ENCODE data around the gene HSF2BP. TPM values are rescaled to one million over a fixed set of nuclear protein-coding genes. Genes with fewer than 3 reads are reported as not detected.
"Not testable (repeated sequence)": the region's sequence is repeated elsewhere in the genome, so short reads cannot be mapped to it uniquely, and the experiment has no call there.

The HSF2BP gene
- total RNA-seq, 1 donor from 2014 or later: 0.20 TPM

DNA sequence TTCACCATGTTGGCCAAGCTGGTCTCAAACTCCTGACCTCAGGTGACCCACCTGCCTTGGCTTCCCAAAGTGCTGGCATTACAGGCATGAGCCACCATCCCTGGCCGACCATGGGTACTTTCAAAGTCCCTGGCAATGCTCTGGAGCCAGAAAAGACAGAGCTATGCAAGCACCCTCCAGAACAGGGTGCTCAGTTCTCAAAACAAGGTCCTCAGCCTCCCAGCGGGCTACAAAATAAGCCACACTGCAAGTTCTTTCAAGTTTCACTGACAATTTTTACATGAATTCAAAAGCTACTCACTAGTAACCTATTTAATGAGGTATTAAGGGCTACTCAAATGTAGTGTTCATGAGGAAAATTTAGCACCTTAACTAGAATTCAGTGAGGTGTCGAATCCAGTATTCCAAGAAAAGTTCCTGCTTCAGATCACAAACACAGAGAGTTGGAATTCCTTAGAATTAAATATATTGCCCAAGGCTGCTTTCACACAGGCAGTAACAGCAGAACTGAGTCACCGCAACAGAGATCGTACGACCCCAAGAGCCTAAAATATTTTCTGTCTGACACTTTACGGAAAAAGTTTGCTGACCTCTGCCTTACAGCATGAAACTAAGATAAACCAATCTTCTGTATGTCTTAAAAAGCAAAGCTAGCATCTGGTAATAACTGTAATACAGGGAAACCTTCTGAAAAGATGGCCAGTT, 60.7 kb downstream of the HSF2BP start:
- no peak for DNase-seq (ENCODE audit: low read depth in 2 of 2)

DNA sequence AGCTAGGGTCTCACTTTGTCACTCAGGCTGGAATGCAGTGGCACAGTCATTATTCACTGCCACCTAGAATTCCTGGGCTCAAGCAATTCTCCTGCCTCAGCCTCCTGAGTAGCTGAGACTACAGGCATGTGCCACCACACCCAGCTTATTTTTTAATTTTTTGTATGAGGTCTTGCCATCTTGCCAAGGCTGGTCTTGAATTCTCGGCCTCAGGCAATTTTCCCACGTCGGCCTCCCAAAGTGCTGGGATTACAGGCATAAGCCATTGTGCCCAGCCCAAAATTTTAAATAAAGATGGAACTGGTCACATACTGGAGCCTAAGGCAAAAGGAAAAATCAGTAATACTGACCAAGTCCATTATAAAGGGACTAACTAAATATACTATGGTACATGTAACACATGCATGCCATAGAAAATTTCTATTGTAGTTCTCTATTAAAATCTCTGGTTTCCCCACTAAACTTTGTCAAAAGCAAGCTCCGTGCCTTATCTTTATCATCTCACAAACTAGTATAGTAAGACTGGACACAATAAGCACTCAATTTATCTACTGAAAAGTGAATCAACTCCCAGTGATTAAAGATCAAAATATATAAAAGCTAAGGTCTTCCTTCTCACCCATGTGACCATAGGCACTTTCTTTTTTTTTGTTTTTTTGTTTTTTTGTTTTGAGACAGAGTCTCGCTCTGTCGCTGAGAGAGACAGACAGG, 61.6 kb downstream of the HSF2BP start:
- no peak for DNase-seq (ENCODE audit: low read depth in 2 of 2)

DNA sequence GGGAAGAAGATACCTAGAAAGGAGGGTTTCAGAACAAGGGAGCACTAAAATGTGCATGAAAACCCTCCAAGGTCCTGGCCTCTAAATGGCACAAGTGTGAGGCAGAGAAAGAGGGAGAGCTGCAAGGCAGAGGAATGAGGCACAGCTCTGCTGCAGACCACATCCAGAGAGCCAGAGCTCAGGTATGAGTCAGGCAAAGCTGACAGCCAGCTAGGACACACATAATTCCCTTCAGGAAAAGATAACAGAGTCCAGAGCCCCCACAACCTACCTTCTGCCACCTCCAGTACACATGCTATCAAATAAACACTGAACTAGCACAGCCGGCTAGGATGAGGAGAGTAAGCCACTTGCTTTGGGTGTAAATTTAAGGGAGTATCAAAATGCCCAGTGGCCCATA, 62.2 kb downstream of the HSF2BP start:
- DNase-seq (ENCODE audit: low read depth in 2 of 2): peak in 1 of 2 donors; percentile 52

DNA sequence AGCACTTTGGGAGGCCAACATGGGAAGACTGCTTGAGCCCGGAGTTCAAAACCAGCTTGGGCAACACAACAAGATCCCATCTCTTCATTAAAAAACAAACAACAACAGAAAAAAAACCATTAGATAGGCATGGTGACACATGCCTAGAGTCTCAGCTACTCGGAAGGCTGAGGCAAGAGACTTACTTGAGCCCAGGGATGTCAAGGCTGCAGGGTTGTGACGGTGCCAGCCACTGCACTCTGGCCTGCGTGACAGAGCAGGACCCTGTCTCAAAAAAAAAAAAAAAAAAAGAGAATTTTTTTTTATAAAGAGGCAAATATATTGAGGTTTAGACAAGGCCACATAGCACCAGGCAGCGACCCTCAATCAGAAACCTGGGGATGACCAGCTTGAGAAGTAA, 62.7 kb downstream of the HSF2BP start:
- no peak for DNase-seq (ENCODE audit: low read depth in 2 of 2)

DNA sequence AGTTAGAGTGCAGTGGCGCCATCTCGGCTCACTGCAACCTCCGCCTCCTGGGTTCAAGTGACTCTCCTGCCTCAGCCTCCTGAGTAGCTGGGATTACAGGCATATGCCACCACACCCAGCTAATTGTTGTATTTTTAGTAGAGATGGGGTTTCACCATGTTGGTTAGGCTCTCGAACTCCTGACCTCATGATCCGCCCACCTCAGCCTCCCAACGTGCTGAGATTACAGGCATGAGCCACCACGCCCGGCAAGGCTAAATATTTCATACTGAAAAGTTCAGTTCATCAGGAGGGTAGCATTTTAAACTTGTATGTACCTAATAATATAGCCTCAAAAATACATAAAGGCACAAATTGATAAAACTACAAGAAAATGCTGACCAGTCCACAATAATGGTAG, 63.5 kb downstream of the HSF2BP start:
- not testable (repeated sequence) for DNase-seq (ENCODE audit: low read depth in 2 of 2)

DNA sequence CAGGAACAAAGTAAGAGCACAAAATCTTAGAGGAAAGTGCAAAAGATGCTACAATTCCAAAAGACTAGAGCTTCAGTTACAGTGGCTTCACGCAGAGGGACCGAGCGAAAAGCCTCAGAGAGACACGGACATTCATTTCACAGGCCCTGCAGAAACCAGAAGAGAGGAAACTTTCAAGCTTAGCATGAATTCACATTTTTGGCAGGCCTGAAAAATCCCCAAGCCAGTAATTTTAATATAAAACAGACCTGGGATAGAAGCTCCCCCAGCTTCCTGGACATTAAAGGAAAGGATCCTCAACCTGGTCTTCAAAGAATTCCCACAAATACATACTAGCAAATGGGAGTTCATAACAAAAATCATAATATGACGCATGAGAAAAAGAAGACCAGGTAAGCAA, 66.2 kb downstream of the HSF2BP start:
- no peak for DNase-seq (ENCODE audit: low read depth in 2 of 2)

DNA sequence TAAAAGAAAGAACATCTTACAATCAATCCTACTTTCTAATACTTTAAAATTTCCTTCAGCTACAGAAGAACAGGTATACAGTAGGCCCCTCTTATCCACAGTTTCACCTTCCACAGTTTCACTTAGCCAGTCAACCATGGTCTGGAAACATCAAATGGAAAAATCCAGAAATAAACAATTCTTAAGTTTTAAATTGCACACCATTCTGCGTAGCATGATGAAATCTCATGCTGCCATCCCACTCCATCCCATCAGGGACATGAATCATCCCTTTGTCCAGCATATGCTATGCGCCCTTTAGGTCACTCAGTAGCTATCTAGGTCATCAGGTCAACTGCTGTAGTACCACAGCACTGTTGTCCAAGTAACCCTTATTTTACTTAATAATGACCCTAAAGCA, 67.7 kb downstream of the HSF2BP start:
- peak; percentile 83 to 86 for DNase-seq (ENCODE audit: low read depth in 2 of 2)

DNA sequence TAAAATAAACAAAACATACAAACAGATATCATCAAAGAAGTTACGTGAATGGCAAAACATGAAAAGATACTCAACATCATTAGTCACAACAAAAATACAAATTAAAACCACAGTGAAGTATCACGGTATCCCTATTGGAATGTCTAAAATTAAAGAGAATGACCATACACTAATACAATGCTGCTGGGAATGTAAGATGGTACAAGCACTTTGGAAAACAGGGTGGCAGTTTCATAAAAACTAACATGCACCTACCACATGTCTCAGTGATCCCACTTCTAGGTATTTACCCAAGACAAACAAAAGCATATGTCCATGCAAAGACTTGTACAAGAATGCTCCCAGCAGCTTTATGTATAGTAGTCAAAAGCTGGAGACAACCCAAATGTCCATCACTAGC, 69.1 kb downstream of the HSF2BP start:
- no peak for DNase-seq (ENCODE audit: low read depth in 2 of 2)

DNA sequence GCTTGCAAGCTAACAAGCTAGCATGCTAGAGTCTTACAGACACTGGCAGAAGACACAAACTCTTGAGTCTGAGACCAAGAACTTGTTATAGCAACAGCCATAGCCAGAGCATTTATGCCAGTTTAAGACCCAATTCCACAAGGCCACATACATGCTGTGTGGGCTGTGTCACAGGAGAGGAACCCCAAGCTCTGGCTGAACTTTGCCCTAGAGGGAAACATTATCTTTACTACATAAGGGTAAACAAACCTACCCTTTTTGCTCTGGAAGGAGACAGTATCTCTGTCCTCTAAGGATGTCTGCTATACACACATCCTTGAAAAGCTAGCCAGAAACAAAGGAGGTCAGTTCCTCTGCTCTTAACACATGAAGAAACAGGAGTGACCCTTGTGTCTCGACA, 70.3 kb downstream of the HSF2BP start:
- no peak for DNase-seq (ENCODE audit: low read depth in 2 of 2)

DNA sequence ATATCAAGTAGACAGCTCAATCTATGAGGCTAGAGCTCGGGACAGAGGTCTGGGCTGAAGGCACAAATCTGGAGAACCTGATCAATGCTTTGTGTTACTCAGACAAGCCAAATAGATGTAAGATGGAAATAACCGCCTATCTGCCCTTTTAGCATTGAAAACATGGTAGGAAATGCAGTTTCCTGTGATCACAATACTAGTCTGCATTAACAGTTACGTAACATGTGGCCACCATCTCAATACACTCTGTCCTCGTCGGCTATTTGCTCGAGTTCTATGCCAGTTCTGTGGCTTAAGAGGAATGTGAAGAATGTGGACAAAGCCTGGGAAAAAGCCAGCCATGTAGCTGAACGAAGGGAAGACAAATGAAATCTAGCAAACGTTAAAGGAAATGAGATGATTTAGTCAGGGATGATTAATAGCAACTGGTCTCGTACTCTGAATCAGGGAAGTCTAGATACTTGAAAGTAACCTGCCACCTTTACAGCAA, 73.3 kb downstream of the HSF2BP start:
- peak; percentile 98 to 100 for DNase-seq (ENCODE audit: low read depth in 2 of 2)

DNA sequence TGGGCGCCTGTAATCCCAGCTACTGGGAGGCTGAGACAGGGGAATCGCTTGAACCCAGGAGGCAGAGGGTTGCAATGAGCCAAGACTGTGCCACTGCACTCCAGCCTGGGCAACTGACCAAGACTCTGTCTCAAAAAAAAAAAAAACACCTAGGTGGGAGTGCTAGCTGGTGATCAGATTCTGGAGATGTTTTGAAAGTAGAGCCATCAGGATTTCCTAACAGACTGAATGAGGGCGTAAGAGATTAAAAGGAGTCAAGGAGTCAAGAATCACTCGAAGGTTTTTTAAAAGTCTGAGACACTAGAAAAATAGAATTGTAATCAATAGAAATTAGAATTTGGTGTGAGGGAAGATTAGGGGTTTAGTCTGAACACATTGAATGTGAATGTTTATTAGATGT, 73.8 kb downstream of the HSF2BP start:
- no peak for DNase-seq (ENCODE audit: low read depth in 2 of 2)

DNA sequence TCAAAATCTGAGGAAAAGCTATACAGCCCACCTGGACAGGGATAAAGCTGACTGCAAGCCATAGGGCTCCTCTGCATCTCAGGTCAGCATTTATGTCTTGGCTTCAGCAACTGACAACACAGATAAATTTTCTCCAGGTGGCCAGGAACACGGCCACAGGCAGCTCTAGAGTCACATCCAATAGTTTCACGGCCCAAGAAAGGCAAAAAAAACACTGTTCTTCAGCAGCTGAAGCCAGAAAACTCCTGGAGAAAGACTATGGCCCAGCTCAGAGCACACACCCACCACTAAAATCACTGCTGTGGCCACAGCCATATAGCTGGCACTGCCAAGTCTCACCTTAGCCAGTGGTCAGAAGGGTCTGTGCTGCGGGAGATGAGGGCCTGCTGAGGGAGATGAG, 77.8 kb downstream of the HSF2BP start:
- no peak for DNase-seq (ENCODE audit: low read depth in 2 of 2)

DNA sequence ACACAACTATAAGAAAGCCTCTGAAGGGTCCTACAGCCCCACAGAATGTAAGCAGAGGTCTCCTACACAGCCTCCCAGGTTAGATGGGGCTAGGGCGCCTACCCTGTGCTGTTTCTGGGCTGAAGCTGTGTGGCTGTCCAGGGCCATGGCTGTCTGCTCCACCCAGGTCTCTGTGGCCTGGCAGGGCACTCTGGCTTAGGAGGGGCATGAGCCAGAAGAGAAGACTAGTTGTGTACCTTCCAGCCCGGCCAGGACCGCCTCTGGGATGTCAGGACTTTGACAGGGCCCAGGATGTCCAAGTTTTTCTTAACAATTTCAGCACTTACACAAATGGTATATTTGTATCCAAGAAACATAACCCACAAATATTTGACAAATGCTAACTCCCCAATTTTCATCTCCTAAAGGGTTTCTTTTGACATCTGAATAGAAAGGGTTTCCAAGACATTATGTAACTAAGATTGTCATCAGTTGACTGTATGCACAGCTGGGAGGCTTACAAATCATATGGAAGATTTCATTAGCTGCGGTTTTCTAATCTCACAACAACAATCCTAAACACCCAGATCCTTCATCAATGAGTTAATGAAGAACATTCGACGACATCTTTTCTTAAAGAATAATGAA, 80.5 kb downstream of the HSF2BP start:
- DNase-seq (ENCODE audit: low read depth in 2 of 2): no peak

DNA sequence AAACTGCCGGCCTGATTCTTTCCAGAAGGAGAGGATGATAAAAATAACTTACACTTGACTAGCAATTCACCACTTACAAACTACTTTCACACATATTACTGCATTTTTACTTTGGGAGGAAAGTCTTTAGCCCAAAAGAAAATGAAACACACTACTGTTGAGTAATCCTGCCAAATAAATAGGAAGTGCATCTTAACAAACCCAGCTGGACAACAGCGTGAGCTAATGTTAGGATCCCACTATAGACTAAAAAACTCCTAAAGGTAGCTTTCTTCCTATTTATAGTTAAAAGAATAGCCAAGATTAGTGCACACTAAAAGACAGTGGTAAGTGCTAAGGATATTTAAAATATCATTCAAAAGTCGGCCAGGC, 83.8 kb downstream of the HSF2BP start:
- peak in 1 of 2 donors; percentile 43 for DNase-seq (ENCODE audit: low read depth in 2 of 2)

DNA sequence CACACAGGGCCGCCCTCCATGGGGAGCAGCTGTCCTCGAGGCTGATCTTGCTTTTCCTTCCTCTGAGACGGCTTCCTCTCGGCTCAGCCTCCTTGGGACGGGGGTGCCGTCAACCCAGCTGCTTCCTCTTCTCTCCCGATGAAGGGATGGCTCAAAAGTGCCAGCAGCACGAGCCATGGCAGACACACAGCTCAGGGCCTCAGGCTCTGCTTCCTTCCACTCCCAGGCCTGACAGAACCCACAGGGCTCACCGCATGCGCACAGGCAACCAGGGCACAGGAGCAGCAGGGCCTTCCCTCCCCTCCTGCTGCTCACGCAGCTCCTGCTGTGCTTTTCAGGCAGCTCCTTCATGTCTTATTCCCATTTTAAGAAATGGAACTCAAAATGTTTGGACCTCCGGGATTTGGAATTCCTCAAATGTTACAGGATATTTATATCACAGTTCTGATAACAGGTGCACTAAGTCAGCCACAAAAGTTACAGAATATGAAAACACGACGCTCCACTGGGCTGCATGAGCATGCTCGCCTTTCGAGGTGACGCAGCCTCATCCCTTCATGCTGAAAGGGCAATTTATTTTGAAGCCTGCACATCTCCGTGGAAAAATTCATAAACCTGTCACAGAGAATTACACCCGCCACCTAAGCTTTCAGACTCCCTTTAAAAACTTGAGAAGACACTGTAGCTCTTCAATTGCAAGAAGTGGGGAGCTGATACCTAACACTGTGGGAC, 84.4 kb downstream of the HSF2BP start:
- DNase-seq (ENCODE audit: low read depth in 2 of 2): peak in 1 of 2 donors; percentile 66

DNA sequence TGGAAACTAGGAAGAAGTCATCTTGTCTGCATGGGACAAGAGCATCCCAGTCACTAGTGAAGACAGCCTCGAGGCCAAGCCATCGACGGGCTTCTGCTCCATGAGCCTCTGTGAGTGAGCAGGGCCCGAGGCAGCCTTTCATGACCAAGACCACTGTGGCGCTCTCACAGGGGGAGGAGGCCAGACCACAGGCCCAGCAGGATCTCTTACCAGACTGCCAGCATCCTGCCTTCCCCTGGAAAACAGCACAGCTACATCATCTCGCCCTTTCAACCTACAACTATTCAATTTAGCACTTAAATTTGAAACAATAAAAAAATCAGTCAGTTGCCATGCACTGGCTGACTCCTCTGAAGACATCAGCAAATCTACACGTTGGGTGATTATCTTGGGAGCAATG, 85.4 kb downstream of the HSF2BP start:
- DNase-seq (ENCODE audit: low read depth in 2 of 2): no peak

DNA sequence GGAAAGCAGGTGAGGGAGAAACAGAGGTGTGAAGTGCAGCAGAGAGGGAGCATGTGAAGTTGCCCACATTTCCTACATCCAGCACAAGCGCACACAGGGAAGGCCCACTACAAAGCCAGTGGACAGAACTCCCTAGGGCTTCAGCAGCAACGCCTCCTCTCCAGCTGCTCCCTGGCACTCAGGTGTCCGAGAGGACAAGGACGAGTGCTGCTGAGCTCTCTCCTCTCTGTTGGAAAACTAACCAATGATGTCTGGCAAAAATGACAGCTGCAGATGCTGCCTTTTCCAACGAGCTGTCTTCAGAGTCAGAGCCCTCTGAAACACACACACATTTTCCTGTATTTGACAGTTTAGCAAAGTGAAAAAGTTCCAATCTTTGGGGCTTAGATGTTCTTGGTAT, 86.8 kb downstream of the HSF2BP start:
- DNase-seq (ENCODE audit: low read depth in 2 of 2): no peak

DNA sequence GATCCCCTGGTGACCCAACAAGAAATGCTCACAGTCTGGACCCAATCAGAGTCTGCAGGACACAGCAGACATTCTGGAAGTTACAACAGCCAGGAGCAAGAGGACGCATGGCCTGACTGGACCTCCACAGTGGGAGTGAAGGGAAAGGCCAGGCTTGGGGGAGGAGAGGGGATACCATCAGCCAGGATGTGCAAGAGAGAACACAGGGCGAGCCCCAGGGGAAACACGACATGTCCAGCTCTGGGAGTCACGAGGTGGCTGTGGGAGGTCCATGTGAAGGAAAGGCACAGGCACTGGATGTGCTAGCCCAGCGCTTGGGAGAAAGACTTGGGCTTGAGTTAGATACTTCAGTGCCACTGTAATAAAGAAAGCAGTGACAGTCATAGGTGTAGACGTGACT, 87.3 kb downstream of the HSF2BP start:
- DNase-seq (ENCODE audit: low read depth in 2 of 2): no peak

DNA sequence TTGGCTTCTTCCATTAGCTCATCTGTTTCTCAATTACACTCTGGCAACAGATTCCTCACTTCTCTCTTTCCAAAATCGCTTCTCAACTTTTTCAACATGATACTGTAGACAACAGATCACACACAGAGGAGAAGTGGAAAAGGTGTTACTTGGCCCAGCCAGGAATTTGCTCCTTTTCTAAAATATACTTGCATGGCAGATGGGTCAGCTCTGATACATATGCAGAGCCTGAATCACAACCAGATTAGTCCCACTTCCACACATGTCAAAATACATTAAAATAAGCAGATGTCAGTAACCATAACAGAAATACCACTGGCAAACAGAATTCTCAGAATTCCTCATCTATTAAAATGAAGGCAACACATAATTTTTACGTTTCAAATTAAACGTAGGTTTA, 89.1 kb downstream of the HSF2BP start:
- not testable (repeated sequence) for DNase-seq (ENCODE audit: low read depth in 2 of 2)

DNA sequence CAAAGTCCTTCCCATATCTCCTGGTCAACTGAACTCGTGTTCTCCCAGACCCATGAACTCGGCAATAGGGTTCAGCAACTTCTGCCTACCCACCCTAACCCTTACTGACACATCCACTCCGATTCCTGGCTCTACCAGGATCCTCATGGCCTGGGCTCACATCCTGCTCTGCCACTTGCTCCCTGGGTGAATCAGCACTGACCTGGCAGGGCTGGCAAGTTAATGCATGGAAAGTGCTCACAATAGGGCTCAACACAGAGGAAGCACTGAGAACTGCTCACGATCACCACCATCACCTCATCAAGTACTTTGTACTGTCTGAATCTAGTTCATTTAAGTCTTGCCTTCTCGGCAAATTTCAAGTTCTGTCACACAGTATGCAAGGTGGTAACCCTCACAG, 96.8 kb downstream of the HSF2BP start:
- not testable (repeated sequence) for DNase-seq (ENCODE audit: low read depth in 2 of 2)

DNA sequence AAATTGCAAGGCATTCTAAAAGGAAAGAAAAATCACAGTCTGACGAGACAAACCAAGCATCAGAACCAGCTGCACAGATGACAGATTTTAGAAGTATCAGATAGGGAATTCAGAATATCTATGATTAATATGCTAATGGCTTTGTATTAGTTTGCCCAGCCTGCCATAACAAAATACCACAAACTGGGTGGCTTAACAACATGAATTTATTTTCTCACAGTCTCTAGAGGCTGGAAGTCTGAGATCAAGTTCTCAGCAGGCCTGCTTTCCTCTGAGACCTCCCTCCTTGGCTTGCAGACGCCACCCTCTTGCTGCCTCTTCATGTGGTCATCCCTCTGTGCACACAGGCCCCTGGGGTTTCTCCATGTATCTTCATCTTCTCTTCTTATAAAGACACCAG, 118.7 kb downstream of the HSF2BP start:
- not testable (repeated sequence) for DNase-seq (ENCODE audit: low read depth in 2 of 2)
